Brain pericyte (primary cell): Measurements from ENCODE around the gene NBPF1.
"Not testable (repeated sequence)": the region's sequence is repeated elsewhere in the genome, so short reads cannot be mapped to it uniquely, and the experiment has no call there.

Experiments
- DNase-seq: peaks from one replicate; pipeline ENCODE4 v3.0.0-alpha.2; 2012; ENCODE audit warnings: low read depth, low spot score

Gene NBPF1

DNA sequence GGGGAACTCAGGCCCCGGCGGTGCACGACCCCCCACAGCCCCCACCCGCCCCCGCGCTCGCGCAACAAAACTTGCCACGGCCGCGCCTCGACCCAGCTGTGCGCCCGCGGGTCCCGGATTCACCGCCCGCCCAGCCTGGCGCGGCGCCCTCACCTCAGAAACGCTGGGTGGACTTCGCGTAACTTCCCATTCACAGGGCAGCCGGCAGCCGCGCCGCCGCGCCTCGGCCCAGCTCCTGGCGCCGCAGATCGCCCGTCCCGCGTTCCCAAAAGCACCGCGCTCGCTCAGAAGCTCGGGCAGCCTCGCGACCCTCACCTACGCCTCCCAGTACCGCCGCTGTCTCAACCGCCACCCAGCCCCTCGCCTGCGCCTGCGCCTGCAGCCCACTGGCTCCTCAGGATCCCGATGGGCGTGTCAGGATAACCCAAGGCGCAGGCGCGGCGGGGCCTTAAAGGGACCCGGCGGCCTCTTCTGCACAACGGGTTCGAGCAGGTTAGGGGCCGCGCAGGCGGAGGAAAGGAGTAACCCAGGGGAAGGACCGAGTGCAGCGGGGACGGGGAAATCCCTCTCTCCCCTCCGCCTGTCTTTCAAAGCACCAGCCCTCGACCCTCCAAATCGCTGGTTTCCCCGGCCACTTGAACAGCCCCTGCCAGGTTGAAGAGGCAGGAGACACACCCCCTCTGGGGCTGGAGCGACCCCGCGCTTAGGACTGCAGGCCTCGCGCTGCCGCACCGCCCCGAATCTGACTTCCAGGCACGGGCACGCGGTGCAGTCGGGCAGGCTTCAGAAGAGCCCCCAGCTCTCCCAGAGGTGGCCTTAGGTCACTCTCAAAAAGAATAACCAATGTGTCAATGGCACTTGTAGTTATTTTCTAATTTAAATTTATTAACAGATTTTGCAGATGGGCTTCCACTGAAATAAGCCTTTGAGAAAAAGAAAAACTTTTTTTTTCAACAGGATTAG, at the start of gene NBPF1:
TSS of gene NBPF1 (minus strand) at position 380 of the 963 bp plus-strand sequence.
- DNase-seq, result peak; percentile 82

GRCh38 chr1:16658234-16658633, 44.9 kb upstream of the NBPF1 start:
- DNase-seq, result not testable (repeated sequence)

DNA sequence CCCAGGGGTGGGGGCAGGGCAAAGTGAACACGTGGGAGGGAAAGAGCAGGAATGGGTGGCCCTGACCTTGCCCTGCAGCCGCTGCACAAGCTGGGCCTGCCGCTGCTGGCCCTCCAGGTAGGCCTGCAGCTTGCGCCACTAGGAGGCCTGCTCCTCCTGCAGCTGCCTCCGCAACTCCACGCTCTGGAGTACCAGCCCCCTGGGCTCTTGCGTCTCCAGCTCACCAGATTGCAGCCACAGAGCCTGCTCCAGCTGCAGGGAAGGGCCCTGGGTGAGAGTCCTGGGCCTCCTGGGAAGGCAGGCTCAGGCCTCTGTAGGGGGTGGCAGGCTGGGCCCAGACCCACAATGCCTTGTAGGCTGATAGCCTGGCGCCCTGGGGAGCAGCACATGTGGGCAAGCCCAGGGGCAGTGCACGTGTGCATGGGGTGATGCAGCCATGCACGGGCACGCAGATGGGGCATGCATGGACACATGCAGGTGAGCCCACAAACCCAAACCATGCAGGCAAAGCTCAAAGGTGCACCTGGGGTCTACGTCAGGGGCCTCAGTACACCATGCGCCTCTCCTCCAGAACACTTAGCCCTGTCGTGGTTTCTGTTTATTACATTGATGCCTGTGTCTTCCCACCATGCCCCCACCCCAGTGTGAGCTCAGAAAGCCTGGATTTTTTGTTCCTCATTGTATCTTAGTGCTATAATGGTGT, 43.8 kb upstream of the NBPF1 start:
- not testable (repeated sequence) for DNase-seq

- not testable (repeated sequence) for DNase-seq
Observed at GRCh38 chr1:16656574-16656973, 43.2 kb upstream of the NBPF1 start.

GRCh38 chr1:16651560-16651959, 38.2 kb upstream of the NBPF1 start:
- DNase-seq, result not testable (repeated sequence)

DNA sequence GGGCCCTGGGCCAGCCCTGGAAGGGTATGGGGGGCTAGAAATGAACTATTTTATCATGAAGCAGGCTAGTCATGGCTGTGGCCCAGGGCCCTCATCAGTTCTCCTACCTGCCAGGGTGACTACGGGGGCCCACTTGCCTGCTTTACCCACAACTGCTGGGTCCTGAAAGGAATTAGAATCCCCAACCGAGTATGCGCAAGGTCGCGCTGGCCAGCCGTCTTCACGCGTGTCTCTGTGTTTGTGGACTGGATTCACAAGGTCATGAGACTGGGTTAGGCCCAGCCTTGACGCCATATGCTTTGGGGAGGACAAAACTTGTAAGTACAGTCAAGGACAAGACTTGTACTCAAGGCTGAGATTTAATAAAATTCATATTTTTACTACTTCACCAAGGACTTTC, 36.6 kb upstream of the NBPF1 start:
- not testable (repeated sequence) for DNase-seq

GRCh38 chr1:16649390-16649789, 36.0 kb upstream of the NBPF1 start:
- not testable (repeated sequence) for DNase-seq

- DNase-seq, result not testable (repeated sequence)
Observed at GRCh38 chr1:16648756-16649155, 35.4 kb upstream of the NBPF1 start.

- DNase-seq, result not testable (repeated sequence)
Observed at GRCh38 chr1:16648250-16648649, 34.9 kb upstream of the NBPF1 start.

DNA sequence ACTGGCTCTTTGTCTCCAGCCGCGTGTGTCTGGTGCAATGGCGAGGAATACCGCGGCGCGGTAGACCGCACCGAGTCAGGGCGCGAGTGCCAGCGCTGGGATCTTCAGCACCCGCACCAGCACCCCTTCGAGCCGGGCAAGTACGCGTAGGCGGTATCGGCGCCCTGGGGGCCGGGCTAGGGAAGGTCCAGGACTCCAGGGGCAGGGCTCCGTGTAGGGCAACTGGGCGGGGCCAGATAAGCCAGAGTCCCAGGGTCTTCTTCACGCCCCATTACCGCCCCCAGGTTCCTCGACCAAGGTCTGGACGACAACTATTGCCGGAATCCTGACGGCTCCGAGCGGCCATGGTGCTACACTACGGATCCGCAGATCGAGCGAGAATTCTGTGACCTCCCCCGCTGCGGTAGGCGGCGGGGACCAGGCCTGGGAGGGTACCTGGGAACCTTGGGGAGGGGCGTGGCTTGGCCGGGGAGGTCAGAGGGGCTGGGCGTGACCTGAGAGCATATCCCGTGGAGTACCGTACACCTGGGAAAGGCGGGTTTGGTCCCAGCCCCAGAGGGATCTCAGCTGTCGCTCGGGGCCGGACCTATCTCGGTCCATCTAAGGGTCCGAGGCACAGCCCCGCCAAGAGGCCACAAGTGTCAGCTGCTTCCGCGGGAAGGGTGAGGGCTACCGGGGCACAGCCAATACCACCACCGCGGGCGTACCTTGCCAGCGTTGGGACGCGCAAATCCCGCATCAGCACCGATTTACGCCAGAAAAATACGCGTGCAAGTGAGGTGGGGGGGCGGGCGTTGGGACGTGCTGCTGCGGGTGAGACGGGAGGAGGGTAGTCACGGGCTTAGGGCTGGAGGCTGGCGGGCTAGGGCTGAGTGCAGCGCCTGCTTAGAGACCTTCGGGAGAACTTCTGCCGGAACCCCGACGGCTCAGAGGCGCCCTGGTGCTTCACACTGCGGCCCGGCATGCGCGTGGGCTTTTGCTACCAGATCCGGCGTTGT, 34.1 kb upstream of the NBPF1 start:
- not testable (repeated sequence) for DNase-seq

DNA sequence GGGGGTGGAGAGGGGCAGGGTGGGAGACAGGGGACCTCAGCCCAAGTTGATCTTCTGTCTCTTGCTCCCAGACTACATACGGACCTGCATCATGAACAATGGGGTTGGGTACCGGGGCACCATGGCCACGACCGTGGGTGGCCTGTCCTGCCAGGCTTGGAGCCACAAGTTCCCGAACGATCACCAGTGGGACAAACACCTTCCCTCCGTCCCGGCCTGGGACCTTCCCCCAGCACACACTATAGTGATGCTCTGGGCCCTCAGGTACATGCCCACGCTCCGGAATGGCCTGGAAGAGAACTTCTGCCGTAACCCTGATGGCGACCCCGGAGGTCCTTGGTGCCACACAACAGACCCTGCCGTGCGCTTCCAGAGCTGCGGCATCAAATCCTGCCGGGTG, 33.4 kb upstream of the NBPF1 start:
- not testable (repeated sequence) for DNase-seq

DNA sequence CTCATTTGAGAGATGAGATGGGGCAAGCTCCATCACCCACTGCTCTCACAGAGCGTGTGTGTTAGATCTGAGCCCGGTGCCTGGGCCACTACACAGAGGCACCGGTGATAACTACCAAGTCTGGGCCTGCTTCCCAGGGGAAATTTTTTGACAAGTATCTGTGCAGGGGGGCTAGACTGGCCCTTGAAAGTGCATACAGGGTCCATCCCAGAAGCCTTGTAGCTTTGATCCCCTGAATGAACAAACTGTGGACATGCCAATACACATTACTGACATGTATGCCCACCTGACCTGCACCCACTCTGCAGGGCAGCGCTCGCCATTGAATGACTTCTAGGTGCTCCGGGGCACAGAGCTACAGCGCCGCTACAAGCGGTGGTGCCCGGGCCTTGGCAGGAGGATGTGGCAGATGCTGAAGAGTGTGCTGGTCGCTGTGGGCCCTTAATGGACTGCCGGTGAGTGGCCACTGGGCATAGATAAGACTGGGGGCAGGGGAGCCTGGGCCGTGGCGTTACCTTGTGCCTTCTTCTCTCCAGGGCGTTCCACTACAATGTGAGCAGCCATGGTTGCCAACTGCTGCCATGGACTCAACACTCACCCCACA, 32.8 kb upstream of the NBPF1 start:
- DNase-seq, result not testable (repeated sequence)

- not testable (repeated sequence) for DNase-seq
Observed at GRCh38 chr1:16645271-16646060, 32.1 kb upstream of the NBPF1 start.

DNA sequence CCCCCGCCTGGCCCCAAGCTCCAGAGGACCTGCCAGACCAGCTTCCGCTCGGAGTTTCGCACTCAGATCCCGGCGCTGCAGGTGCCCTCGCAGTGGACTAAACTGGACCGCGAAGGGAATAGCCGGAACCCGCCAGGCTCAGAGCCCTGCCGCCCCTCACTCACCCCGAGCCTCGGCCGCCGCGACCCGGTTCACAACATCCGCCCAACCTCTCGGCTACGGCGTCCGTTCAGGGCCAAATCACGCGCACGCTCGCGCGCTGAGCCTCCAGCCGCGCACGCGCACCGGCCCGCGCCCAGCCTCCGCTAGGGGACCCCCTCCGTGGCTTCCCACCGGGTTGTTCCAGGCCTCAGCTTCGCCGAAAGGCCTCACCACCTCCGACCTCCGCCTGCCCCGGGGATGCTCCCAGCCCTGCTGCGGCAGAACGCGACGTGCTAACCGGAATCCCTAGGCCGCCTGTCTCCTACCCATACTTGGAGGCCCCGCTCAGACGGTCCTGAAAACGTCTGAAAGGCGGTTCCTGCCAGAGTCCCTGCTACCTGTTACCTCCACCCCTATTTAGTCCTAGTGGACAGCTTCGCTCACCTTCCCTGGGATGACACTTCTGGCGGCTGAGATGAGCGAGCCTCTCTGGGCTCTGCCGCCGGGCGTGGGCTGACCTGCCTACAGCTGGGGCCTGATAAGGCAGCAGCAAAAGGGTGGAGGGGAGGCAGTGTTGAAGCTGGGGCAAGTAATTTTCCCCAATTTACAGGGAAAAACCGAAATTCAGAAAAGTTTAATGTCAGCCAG, 31.3 kb upstream of the NBPF1 start:
- DNase-seq, result peak; percentile 90

DNA sequence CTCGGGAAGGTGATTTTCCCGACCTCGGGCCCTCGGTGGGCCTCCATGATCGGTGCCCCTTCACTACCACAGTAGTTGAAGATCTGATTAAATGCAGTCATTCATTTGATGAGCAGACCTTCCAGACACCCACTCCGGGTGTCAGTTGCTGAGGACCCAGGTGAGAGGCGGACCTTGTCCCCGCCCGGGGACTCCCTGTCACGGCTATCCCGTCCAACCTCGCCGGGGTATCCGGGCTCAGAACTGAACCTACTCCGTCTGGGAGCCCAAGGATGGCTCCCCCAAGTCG, 30.8 kb upstream of the NBPF1 start:
- DNase-seq, result no peak

DNA sequence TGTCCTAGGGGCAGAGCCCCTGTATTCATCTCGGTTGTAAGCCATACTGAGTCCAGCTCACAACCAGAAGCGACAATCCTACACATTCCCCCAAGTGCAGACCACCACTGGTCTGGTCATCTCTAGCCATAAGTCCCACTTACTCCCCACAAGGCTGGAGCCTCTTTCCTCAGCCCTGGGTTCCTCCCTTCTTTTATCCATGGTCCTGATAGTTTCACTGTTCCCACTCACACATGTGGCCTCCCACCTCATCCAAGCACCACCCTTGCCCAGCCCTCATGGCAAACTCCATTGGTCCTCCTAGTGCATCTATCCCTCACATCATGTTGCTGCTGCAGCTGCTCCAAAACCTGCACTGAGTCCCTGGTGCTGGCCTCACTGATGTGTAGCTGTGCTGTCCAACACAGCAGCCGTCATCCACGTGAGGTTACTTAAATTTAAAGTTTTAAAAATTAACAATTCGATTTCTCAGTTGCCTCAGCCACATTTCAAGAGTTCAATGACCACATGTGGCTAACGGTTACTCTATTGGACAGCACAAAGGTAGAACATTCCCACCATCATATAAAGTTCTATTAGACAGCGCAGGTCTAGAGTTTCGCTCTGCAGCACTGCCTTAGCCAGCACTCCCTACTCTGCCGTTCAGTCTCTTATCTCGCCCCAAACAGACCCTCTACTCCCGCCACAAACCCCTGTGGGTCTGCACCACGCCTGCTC, 30.3 kb upstream of the NBPF1 start:
- DNase-seq, result not testable (repeated sequence)

- not testable (repeated sequence) for DNase-seq
Observed at GRCh38 chr1:16643001-16643411, 29.6 kb upstream of the NBPF1 start.

DNA sequence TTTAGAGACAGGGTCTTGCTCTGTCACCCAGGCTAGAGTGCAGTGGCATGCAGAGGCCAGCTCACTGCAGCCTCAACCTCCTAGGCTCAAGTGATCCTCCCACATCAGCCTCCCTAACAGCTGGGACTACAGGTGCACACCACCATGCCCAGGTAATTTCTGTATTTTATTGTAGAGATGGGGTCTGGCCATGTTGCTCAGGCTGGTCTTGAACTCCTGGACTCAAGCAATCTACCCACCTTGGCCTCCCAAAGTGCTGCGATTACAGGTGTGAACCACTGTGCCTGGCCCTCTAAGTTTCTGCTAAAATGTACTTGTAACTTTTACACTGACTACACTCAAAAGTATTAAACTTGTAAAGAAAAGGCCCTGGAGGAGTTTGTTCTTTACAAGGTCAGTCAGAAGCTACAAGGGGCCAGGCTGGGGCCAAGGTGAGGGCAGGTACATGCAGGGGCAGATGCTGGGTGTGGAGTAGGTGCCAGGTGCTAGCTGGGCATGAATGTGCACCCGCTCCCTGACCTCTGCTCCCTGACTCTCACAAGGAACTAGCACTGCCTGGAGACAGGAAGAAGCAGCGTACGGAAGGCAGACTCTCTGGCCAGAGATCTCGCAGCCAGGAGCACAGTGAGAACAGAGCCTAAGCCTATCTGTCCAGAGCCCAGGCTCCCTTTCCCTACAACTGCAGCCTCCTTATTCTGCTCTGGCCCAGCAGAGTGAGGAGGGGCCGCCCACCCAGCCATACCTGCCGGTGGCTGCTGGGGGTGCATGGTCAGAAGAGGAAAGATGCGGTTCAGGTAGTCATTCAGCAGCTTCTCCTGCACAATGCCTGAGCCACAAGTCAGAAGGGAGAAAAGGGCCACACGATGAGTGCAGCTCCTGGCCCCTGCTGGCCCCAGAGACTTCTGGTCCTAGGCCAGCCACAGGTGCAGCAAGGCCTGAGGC, 28.9 kb upstream of the NBPF1 start:
- not testable (repeated sequence) for DNase-seq
